ENCODE data around the gene MX1.

MX1 gene

GRCh38 chr21:41500363-41500762 is 74.3 kb downstream of the MX1 start:
- DNase-seq, result no peak

GRCh38 chr21:41500931-41501381 is 74.9 kb downstream of the MX1 start:
- no peak for DNase-seq

- DNase-seq, result no peak
Observed at GRCh38 chr21:41501919-41502318, 75.9 kb downstream of the MX1 start.

DNA sequence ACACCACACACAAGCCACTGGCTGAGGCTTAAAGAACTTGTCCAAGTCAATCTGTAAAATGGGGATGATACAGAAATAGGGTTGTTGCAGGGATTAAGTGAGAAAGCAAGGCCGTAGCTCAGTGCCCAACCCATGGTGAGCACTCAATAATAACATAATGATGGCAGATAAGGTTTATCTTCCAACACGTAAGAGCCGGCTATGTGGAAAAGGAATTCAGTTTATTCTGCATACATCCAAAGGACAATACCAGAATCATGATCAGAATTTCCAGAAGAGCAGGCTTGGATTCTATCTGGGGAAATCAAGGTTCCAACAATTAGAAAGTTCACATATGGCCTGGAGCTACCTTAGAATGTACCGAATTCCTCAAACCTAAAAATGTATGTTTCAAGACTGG is 77.3 kb downstream of the MX1 start:
- no peak for DNase-seq

DNA sequence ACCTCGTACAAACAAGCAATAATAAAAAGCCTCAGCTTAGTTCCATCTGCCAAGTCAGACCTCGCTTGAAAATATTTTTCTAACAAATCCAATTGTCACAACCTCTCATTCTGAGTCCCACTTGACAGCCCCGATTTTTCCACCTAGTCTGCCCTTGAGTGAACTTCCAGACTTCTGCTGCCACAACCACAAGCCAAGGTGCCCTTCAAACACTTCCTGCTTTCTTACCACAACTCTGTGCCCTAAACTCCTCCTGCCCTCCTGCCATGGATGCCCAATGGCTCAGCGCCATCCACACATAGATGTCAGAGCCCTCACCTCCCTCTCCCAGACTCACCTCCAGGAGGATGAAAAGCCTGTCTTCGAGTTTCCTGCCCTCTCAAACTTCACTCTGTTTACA is 78.0 kb downstream of the MX1 start:
- DNase-seq, result no peak

DNA sequence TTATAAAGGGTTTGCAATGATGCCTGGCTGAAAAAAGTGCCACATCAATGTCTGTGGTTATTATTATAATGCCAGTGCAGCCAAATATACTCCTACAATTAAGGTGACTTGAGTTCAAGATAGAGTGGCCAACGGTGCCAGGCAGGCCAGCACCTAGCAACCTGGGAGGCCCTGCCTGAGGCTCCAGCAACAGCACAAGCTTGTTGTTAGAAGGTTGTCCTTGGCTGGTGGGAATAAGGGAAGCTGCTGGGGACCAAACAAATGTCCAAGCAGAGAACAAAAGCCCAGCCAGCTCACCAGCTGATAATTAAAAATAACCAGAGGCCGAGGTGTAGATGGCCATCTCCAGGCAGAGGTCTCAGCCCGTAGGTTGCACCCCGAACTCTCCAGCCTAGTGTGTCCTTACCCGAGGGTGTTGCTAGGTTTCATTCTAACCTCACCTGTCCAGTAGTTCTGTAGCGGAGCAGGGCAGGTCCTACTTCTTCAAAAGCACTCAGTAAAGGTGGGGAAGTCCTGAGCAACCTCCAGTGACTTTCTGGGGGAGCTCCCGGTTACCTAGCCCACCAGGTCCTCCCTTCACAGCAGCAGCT is 80.1 kb downstream of the MX1 start:
- DNase-seq, result no peak

DNA sequence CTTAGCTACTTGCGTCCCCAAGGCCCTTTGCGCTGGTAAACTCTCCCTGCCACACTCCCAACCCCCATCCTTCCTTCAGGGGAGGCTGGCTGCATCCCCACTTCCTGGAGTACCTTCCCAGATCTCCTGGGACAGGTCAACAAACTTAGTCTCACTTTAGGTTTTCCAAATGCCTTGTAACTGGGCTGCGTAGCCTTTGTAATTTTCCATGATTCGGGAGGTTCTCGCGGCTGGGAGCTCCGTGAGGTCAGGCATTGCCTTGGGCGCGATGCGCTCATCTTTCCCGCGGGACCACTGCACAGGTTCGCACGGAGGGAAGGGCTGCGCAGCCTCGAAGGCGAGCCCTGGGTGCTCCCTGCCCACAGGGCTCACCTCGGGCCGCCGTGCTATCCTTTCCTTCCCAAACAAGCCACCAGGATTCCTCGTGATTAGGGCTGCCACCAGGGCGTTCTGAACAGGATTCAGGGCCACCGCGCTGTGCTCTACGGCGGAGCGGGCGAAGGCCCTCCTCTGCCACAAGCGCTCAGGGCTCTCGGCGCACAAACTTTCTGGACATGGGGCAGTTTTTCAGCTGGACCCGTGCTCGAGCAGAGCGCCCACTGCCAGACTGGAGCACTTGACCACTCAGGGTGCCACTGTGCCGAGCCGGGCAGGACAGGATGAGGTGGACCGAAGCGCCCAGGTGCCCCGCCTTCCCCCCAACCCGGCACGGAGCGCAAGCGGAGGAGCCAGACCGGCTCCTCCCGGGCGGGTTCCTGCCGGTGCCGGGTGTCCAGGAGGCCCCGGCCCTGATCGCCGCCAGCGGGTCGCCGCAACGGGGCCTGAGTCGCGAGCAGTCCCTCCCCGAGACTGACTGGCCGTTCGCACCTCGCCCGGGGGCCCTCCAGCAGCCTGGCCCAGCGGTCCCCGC is 80.8 kb downstream of the MX1 start:
- DNase-seq, result no peak

GRCh38 chr21:41507521-41508414 is 81.7 kb downstream of the MX1 start, which contains the start of gene TMPRSS2:
Gene TMPRSS2 (minus strand): TSS chr21:41508158. CDS start chr21:41498133, 10,025 bp downstream.
- DNase-seq, result no peak

- DNase-seq, result no peak
Observed at GRCh38 chr21:41508415-41509144, 82.5 kb downstream of the MX1 start.
